HepG2 (cell line): ENCODE results near the gene SMPD3. TPM values are rescaled to one million over a fixed set of nuclear protein-coding genes. Genes with fewer than 3 reads are reported as not detected.
A peak's percentile ranks its signal among the peaks of the same experiment; 100 is the strongest.

ENCODE experiments used
- DNMT3B ChIP-seq: conservative IDR thresholded peaks from 2 replicates; pipeline ENCODE4 v1.6.1; 2016; ENCODE audit warnings: missing biosample characterization, control low read depth
- GATAD2A ChIP-seq: IDR thresholded peaks from 2 replicates; pipeline ENCODE4 v1.6.1; 2016
- IRF2 ChIP-seq: IDR thresholded peaks from 2 replicates; pipeline ENCODE4 v1.6.1; 2018; ENCODE audit warnings: missing genetic modification reagents, missing compliant biosample characterization
- RFX1 ChIP-seq: fragments of 450-650 bp; IDR thresholded peaks from 2 replicates; pipeline ENCODE4 v1.6.1; 2017
- SMAD1 ChIP-seq: sonication (generic); formaldehyde crosslinking; IDR thresholded peaks from 2 replicates; pipeline ENCODE4 v1.4.0; 2020; ENCODE audit warnings: missing genetic modification reagents, low read depth, mild to moderate bottlenecking, borderline replicate concordance
- SMYD3 ChIP-seq: sonication (generic); formaldehyde crosslinking; IDR thresholded peaks from 2 replicates; pipeline ENCODE4 v1.8.1; 2023; ENCODE audit warnings: mild to moderate bottlenecking, missing genetic modification reagents
- ZBTB20 ChIP-seq: sonication (generic); formaldehyde crosslinking; IDR thresholded peaks from 2 replicates; pipeline ENCODE4 v1.8.1; 2023; ENCODE audit warnings: missing genetic modification reagents, low read depth, mild to moderate bottlenecking, borderline replicate concordance
- ZBTB7B ChIP-seq: sonication (generic); formaldehyde crosslinking; IDR thresholded peaks from 2 replicates; pipeline ENCODE4 v1.4.0; 2020; ENCODE audit warnings: missing genetic modification reagents
- ZNF263 ChIP-seq: sonication (generic); formaldehyde crosslinking; IDR thresholded peaks from 2 replicates; pipeline ENCODE4 v1.4.0; 2020; ENCODE audit warnings: missing genetic modification reagents
- ZNF3 ChIP-seq: IDR thresholded peaks from 2 replicates; pipeline ENCODE4 v1.7.0; 2017; ENCODE audit warnings: inconsistent platforms
- ZNF556 ChIP-seq: sonication (generic); formaldehyde crosslinking; IDR thresholded peaks from 2 replicates; pipeline ENCODE4 v1.4.0; 2020; ENCODE audit warnings: mild to moderate bottlenecking, missing genetic modification reagents, borderline replicate concordance
- ZSCAN25 ChIP-seq: sonication (generic); formaldehyde crosslinking; IDR thresholded peaks from 2 replicates; pipeline ENCODE4 v1.8.0; 2022; ENCODE audit warnings: mild to moderate bottlenecking, missing genetic modification reagents
- polyA plus RNA-seq, 8 experiments: library from polyadenylated mRNA; depleted of rRNA in 3 of 8; stranded (reverse) in 7 of 8; unstranded in 1 of 8; fragments of >200 nt; fragmentation: Illumina TruSeq in 4 of 8; extraction: Trizol in 4 of 8; gene quantifications; 2 replicates each; pipeline versions ENCODE4 v1.2.1 to v1.2.3, GENCODE V29; 2011 to 2016; ENCODE audit warnings: low read depth in 4 of 8, missing spikeins in 1 of 8, mixed read lengths in 1 of 8; ENCODE audit not compliant: insufficient read depth in 1 of 8
- total RNA-seq, 5 experiments: library from RNA; depleted of rRNA; stranded (reverse); fragments of >200 nt; fragmentation: Illumina TruSeq; extraction: Trizol; gene quantifications; 2 replicates each; pipeline ENCODE4 v1.2.3, GENCODE V29; 2016; ENCODE audit warnings: low read depth in 1 of 5
- TF ChIP-seq, protein P1 (sequence below): sonication (generic); formaldehyde crosslinking; IDR thresholded peaks from 2 replicates; pipeline ENCODE4 v1.4.0; 2020; ENCODE audit warnings: missing genetic modification reagents
- TF ChIP-seq, protein P2 (sequence below): sonication (generic); formaldehyde crosslinking; IDR thresholded peaks from 2 replicates; pipeline ENCODE4 v1.4.0; 2020; ENCODE audit warnings: low read depth, missing genetic modification reagents
- TF ChIP-seq, protein P3 (sequence below): sonication (generic); formaldehyde crosslinking; conservative IDR thresholded peaks from 2 replicates; pipeline ENCODE4 v1.4.0; 2020; ENCODE audit warnings: mild to moderate bottlenecking, missing genetic modification reagents, moderate library complexity
- TF ChIP-seq, protein P4 (sequence below): sonication (generic); formaldehyde crosslinking; IDR thresholded peaks from 2 replicates; pipeline ENCODE4 v1.5.0; 2020; ENCODE audit warnings: mild to moderate bottlenecking, missing genetic modification reagents, borderline replicate concordance

SMPD3 gene
- total and polyA plus RNA-seq, 2 of the 13 experiments (the other 11 are each of a cell fraction or from before 2014, with no cell fraction given): 0.07 to 0.32 TPM

DNA sequence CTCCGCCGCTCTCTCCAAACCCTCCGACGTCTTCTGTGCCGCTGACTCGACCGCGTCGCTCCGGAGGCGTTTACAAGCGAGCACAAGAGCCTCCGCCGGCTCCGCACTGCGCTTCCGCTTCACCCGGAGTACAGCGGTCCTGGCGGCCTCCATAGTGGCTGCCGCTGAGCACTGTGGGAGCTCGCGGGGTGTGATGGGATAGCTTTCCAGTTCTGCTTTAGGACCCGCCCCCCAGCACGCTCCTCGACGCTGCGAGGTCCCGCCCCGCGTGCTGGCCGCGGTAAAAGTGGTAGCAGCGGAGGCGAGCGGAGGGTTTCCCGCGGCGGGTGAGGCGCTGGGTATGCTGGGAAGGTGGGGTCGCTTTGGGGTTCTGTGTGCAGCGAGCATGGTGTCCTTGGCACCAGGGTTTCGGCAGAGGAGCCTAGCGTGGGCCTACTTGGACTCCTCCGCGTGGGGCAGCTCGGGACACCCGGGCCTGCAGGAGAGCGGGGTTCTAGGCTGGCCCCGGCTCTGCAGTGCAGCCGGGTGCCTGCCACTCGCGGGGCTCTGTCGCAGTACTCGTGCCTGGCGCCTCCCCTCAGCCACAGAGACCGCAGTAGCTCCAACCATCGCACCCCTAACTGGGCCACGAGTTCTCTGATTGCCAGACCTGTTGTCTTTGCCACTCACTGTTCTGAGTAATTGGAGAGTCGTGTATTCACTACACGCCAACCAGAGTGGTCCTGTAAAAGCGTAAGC, 137.4 kb downstream of the SMPD3 start, which contains the start of the genes PRMT7 and SLC7A6OS (continued):
- peak; percentile 45; the same call in 1 of the 2 replicates for TF ChIP-seq ZNF556 (CRISPR knock-in tag)
- TF ChIP-seq, protein P1, sequence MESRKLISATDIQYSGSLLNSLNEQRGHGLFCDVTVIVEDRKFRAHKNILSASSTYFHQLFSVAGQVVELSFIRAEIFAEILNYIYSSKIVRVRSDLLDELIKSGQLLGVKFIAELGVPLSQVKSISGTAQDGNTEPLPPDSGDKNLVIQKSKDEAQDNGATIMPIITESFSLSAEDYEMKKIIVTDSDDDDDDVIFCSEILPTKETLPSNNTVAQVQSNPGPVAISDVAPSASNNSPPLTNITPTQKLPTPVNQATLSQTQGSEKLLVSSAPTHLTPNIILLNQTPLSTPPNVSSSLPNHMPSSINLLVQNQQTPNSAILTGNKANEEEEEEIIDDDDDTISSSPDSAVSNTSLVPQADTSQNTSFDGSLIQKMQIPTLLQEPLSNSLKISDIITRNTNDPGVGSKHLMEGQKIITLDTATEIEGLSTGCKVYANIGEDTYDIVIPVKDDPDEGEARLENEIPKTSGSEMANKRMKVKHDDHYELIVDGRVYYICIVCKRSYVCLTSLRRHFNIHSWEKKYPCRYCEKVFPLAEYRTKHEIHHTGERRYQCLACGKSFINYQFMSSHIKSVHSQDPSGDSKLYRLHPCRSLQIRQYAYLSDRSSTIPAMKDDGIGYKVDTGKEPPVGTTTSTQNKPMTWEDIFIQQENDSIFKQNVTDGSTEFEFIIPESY (CRISPR knock-in tag): peak; percentile 68
- peak; percentile 99 for TF ChIP-seq ZBTB20
- peak; percentile 90 for TF ChIP-seq ZSCAN25 (CRISPR knock-in tag)
- peak; percentile 92 for TF ChIP-seq GATAD2A
- no peak for TF ChIP-seq RFX1
- peak; percentile 98 for TF ChIP-seq IRF2
- peak; percentile 63; the same call in 1 of the 2 replicates for TF ChIP-seq ZNF3 (CRISPR knock-in tag)
- TF ChIP-seq, protein P2, sequence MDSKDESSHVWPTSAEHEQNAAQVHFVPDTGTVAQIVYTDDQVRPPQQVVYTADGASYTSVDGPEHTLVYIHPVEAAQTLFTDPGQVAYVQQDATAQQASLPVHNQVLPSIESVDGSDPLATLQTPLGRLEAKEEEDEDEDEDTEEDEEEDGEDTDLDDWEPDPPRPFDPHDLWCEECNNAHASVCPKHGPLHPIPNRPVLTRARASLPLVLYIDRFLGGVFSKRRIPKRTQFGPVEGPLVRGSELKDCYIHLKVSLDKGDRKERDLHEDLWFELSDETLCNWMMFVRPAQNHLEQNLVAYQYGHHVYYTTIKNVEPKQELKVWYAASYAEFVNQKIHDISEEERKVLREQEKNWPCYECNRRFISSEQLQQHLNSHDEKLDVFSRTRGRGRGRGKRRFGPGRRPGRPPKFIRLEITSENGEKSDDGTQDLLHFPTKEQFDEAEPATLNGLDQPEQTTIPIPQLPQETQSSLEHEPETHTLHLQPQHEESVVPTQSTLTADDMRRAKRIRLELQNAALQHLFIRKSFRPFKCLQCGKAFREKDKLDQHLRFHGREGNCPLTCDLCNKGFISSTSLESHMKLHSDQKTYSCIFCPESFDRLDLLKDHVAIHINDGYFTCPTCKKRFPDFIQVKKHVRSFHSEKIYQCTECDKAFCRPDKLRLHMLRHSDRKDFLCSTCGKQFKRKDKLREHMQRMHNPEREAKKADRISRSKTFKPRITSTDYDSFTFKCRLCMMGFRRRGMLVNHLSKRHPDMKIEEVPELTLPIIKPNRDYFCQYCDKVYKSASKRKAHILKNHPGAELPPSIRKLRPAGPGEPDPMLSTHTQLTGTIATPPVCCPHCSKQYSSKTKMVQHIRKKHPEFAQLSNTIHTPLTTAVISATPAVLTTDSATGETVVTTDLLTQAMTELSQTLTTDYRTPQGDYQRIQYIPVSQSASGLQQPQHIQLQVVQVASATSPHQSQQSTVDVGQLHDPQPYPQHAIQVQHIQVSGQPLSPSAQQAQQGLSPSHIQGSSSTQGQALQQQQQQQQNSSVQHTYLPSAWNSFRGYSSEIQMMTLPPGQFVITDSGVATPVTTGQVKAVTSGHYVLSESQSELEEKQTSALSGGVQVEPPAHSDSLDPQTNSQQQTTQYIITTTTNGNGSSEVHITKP (CRISPR knock-in tag): peak; percentile 78; the same call in 1 of the 2 replicates
- peak; percentile 98 for TF ChIP-seq SMAD1 (CRISPR knock-in tag)
- TF ChIP-seq, protein P3, sequence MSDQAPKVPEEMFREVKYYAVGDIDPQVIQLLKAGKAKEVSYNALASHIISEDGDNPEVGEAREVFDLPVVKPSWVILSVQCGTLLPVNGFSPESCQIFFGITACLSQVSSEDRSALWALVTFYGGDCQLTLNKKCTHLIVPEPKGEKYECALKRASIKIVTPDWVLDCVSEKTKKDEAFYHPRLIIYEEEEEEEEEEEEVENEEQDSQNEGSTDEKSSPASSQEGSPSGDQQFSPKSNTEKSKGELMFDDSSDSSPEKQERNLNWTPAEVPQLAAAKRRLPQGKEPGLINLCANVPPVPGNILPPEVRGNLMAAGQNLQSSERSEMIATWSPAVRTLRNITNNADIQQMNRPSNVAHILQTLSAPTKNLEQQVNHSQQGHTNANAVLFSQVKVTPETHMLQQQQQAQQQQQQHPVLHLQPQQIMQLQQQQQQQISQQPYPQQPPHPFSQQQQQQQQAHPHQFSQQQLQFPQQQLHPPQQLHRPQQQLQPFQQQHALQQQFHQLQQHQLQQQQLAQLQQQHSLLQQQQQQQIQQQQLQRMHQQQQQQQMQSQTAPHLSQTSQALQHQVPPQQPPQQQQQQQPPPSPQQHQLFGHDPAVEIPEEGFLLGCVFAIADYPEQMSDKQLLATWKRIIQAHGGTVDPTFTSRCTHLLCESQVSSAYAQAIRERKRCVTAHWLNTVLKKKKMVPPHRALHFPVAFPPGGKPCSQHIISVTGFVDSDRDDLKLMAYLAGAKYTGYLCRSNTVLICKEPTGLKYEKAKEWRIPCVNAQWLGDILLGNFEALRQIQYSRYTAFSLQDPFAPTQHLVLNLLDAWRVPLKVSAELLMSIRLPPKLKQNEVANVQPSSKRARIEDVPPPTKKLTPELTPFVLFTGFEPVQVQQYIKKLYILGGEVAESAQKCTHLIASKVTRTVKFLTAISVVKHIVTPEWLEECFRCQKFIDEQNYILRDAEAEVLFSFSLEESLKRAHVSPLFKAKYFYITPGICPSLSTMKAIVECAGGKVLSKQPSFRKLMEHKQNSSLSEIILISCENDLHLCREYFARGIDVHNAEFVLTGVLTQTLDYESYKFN: peak; percentile 67
- TF ChIP-seq ZBTB7B: peak; percentile 94; the same call in 1 of the 2 replicates
- TF ChIP-seq SMYD3 (CRISPR knock-in tag): peak; percentile 99
- TF ChIP-seq DNMT3B (CRISPR knock-in tag): peak; percentile 99
- TF ChIP-seq, protein P4, sequence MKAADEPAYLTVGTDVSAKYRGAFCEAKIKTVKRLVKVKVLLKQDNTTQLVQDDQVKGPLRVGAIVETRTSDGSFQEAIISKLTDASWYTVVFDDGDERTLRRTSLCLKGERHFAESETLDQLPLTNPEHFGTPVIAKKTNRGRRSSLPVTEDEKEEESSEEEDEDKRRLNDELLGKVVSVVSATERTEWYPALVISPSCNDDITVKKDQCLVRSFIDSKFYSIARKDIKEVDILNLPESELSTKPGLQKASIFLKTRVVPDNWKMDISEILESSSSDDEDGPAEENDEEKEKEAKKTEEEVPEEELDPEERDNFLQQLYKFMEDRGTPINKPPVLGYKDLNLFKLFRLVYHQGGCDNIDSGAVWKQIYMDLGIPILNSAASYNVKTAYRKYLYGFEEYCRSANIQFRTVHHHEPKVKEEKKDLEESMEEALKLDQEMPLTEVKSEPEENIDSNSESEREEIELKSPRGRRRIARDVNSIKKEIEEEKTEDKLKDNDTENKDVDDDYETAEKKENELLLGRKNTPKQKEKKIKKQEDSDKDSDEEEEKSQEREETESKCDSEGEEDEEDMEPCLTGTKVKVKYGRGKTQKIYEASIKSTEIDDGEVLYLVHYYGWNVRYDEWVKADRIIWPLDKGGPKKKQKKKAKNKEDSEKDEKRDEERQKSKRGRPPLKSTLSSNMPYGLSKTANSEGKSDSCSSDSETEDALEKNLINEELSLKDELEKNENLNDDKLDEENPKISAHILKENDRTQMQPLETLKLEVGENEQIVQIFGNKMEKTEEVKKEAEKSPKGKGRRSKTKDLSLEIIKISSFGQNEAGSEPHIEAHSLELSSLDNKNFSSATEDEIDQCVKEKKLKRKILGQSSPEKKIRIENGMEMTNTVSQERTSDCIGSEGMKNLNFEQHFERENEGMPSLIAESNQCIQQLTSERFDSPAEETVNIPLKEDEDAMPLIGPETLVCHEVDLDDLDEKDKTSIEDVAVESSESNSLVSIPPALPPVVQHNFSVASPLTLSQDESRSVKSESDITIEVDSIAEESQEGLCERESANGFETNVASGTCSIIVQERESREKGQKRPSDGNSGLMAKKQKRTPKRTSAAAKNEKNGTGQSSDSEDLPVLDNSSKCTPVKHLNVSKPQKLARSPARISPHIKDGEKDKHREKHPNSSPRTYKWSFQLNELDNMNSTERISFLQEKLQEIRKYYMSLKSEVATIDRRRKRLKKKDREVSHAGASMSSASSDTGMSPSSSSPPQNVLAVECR: peak; percentile 98
- TF ChIP-seq ZNF263 (CRISPR knock-in tag): peak; percentile 86
